Measurements from ENCODE around the gene SS18. TPM values are rescaled to one million over a fixed set of nuclear protein-coding genes. Genes with fewer than 3 reads are reported as not detected.

SS18 gene
- total RNA-seq, 1 experiment from 2014 or later, result 151 TPM

- DNase-seq (ENCODE audit: low spot score), result no peak
- in situ Hi-C loops (cut with HindIII; ENCODE audit: low sequenced_read_pairs), result no loop called here
These were observed 81.8 kb downstream of the SS18 start for GRCh38 chr18:26008619-26009018.

GRCh38 chr18:26008096-26008495 is 82.3 kb downstream of the SS18 start:
- in situ Hi-C loops (cut with HindIII; ENCODE audit: low sequenced_read_pairs), result no loop called here
- DNase-seq (ENCODE audit: low spot score), result no peak

GRCh38 chr18:26005950-26006349 is 84.5 kb downstream of the SS18 start:
- in situ Hi-C loops (cut with HindIII; ENCODE audit: low sequenced_read_pairs), result no loop called here
- DNase-seq (ENCODE audit: low spot score), result no peak

- DNase-seq (ENCODE audit: low spot score), result no peak
- in situ Hi-C loops (cut with HindIII; ENCODE audit: low sequenced_read_pairs), result no loop called here
These were observed 85.6 kb downstream of the SS18 start for GRCh38 chr18:26004832-26005231.

- in situ Hi-C loops (cut with HindIII; ENCODE audit: low sequenced_read_pairs), result no loop called here
- DNase-seq (ENCODE audit: low spot score), result no peak
These were observed 86.6 kb downstream of the SS18 start for GRCh38 chr18:26003817-26004216.

- in situ Hi-C loops (cut with HindIII; ENCODE audit: low sequenced_read_pairs), result no loop called here
- peak; percentile 22 for DNase-seq (ENCODE audit: low spot score)
These were observed 87.1 kb downstream of the SS18 start for GRCh38 chr18:26003356-26003755.

GRCh38 chr18:26002375-26002910 is 88.0 kb downstream of the SS18 start:
- no peak for DNase-seq (ENCODE audit: low spot score)
- in situ Hi-C loops (cut with HindIII; ENCODE audit: low sequenced_read_pairs), result no loop called here

GRCh38 chr18:25998461-25998860 is 92.0 kb downstream of the SS18 start:
- no peak for DNase-seq (ENCODE audit: low spot score)
- in situ Hi-C loops (cut with HindIII; ENCODE audit: low sequenced_read_pairs), result no loop called here

GRCh38 chr18:25992566-25992965 is 97.8 kb downstream of the SS18 start:
- DNase-seq (ENCODE audit: low spot score), result no peak
- in situ Hi-C loops (cut with HindIII; ENCODE audit: low sequenced_read_pairs), result no loop called here

- in situ Hi-C loops (cut with HindIII; ENCODE audit: low sequenced_read_pairs), result no loop called here
- no peak for DNase-seq (ENCODE audit: low spot score)
These were observed 99.9 kb downstream of the SS18 start for GRCh38 chr18:25990473-25990872.

GRCh38 chr18:25985707-25986394 is 104.6 kb downstream of the SS18 start:
- in situ Hi-C loops (cut with HindIII; ENCODE audit: low sequenced_read_pairs), result no loop called here
- DNase-seq (ENCODE audit: low spot score), result no peak

- no peak for DNase-seq (ENCODE audit: low spot score)
- in situ Hi-C loops (cut with HindIII; ENCODE audit: low sequenced_read_pairs), result no loop called here
These were observed 106.7 kb downstream of the SS18 start for GRCh38 chr18:25983730-25984129.

GRCh38 chr18:25982961-25983360 is 107.5 kb downstream of the SS18 start:
- no peak for DNase-seq (ENCODE audit: low spot score)
- in situ Hi-C loops (cut with HindIII; ENCODE audit: low sequenced_read_pairs), result no loop called here

- in situ Hi-C loops (cut with HindIII; ENCODE audit: low sequenced_read_pairs), result no loop called here
- DNase-seq (ENCODE audit: low spot score), result no peak
These were observed 108.3 kb downstream of the SS18 start for GRCh38 chr18:25982153-25982552.

GRCh38 chr18:25979369-25980040 is 110.9 kb downstream of the SS18 start:
- peak; percentile 36 for DNase-seq (ENCODE audit: low spot score)
- in situ Hi-C loops (cut with HindIII; ENCODE audit: low sequenced_read_pairs), result no loop called here

GRCh38 chr18:25976554-25976953 is 113.9 kb downstream of the SS18 start:
- in situ Hi-C loops (cut with HindIII; ENCODE audit: low sequenced_read_pairs), result no loop called here
- no peak for DNase-seq (ENCODE audit: low spot score)

GRCh38 chr18:25974630-25975077 is 115.8 kb downstream of the SS18 start:
- in situ Hi-C loops (cut with HindIII; ENCODE audit: low sequenced_read_pairs), result no loop called here
- no peak for DNase-seq (ENCODE audit: low spot score)
